HG03103 (cell line): ENCODE measurements around the gene RRP9.
"Not testable (repeated sequence)": the region's sequence is repeated elsewhere in the genome, so short reads cannot be mapped to it uniquely, and the experiment has no call there.

Experiments used
- ATAC-seq: cut with Tn5 transposase; IDR thresholded peaks from one replicate; pipeline ENCODE4 v1.9.1; 2021; ENCODE audit warnings: low read depth; ENCODE audit not compliant: unreplicated experiment

The RRP9 gene

GRCh38 chr3:51941798-51942602 lies at the start of gene RRP9, which contains the start of gene PARP3:
RRP9 (minus strand) TSS chr3:51941904; CDS start chr3:51941867, 37 bp downstream.
PARP3 (plus strand) TSS chr3:51942363; CDS start chr3:51943356, 993 bp downstream.
- peak; percentile 84 for ATAC-seq

GRCh38 chr3:51990501-51990971 lies 48.8 kb upstream of the RRP9 start:
- not testable (repeated sequence) for ATAC-seq

GRCh38 chr3:51988286-51989146 lies 46.8 kb upstream of the RRP9 start:
- no peak for ATAC-seq

GRCh38 chr3:51987568-51987967 lies 45.9 kb upstream of the RRP9 start:
- no peak for ATAC-seq

- no peak for ATAC-seq
Observed at GRCh38 chr3:51986010-51986947, 44.6 kb upstream of the RRP9 start.

- ATAC-seq = no peak
Observed at GRCh38 chr3:51985063-51985462, 43.4 kb upstream of the RRP9 start.

- ATAC-seq = no peak
Observed at GRCh38 chr3:51984269-51984647, 42.6 kb upstream of the RRP9 start.

- ATAC-seq = no peak
Observed at GRCh38 chr3:51983578-51984268, 42.0 kb upstream of the RRP9 start.

- ATAC-seq = peak; percentile 61
Observed at GRCh38 chr3:51982838-51983577, 41.3 kb upstream of the RRP9 start, which contains the start of gene ACY1. ACY1 (plus strand) TSS chr3:51983535; CDS start chr3:51984065, 530 bp downstream.

GRCh38 chr3:51982352-51982837 lies 40.7 kb upstream of the RRP9 start:
- ATAC-seq = peak; percentile 34

- ATAC-seq = no peak
Observed at GRCh38 chr3:51980253-51980652, 38.5 kb upstream of the RRP9 start.

- ATAC-seq = no peak
Observed at GRCh38 chr3:51978143-51978502, 36.4 kb upstream of the RRP9 start.

GRCh38 chr3:51977446-51978142 lies 35.9 kb upstream of the RRP9 start:
- no peak for ATAC-seq

- no peak for ATAC-seq
Observed at GRCh38 chr3:51975852-51976549, 34.3 kb upstream of the RRP9 start.

GRCh38 chr3:51974963-51975851 lies 33.5 kb upstream of the RRP9 start, which contains the start of gene ABHD14A:
ABHD14A (plus strand) TSS chr3:51975064; CDS start chr3:51975136, 72 bp downstream.
- ATAC-seq = peak; percentile 55

- no peak for ATAC-seq
Observed at GRCh38 chr3:51974277-51974962, 32.7 kb upstream of the RRP9 start.
